Renal cortical epithelial cell (primary cell): Measurements from ENCODE around the gene ARHGAP15. TPM values are rescaled to one million over a fixed set of nuclear protein-coding genes. Genes with fewer than 3 reads are reported as not detected.

Experiments used
- DNase-seq: peaks from one replicate; pipeline ENCODE4 v3.0.0-alpha.2; 2011; ENCODE audit warnings: low read depth
- total RNA-seq: library from RNA; depleted of rRNA; stranded (reverse); fragments of >200 nt; gene quantifications from 2 replicates; pipeline ENCODE4 v1.2.3, GENCODE V29; 2014

ARHGAP15 gene
- total RNA-seq, 1 donor from 2014 or later, result not detected

GRCh38 chr2:143720095-143720664 lies 591.0 kb downstream of the ARHGAP15 start:
- peak; percentile 17 for DNase-seq

GRCh38 chr2:143725400-143725799 lies 596.2 kb downstream of the ARHGAP15 start:
- DNase-seq, result no peak

GRCh38 chr2:143726151-143726845 lies 597.1 kb downstream of the ARHGAP15 start:
- DNase-seq, result no peak

GRCh38 chr2:143728498-143728897 lies 599.3 kb downstream of the ARHGAP15 start:
- DNase-seq, result no peak

- no peak for DNase-seq
These were observed 600.1 kb downstream of the ARHGAP15 start for GRCh38 chr2:143729296-143729814.

GRCh38 chr2:143730155-143730952 lies 601.1 kb downstream of the ARHGAP15 start:
- no peak for DNase-seq

GRCh38 chr2:143730953-143731260 lies 601.7 kb downstream of the ARHGAP15 start:
- no peak for DNase-seq

- peak; percentile 86 for DNase-seq
These were observed 602.9 kb downstream of the ARHGAP15 start for GRCh38 chr2:143732076-143732475.

GRCh38 chr2:143732871-143733270 lies 603.7 kb downstream of the ARHGAP15 start:
- no peak for DNase-seq

GRCh38 chr2:143734507-143734906 lies 605.3 kb downstream of the ARHGAP15 start:
- no peak for DNase-seq

GRCh38 chr2:143736904-143737303 lies 607.7 kb downstream of the ARHGAP15 start:
- no peak for DNase-seq

- DNase-seq, result no peak
These were observed 611.2 kb downstream of the ARHGAP15 start for GRCh38 chr2:143740431-143740830.

GRCh38 chr2:143741205-143741604 lies 612.0 kb downstream of the ARHGAP15 start:
- no peak for DNase-seq

GRCh38 chr2:143742581-143742980 lies 613.4 kb downstream of the ARHGAP15 start:
- DNase-seq, result no peak

- no peak for DNase-seq
These were observed 614.9 kb downstream of the ARHGAP15 start for GRCh38 chr2:143744114-143744513.

- peak; percentile 29 for DNase-seq
These were observed 615.8 kb downstream of the ARHGAP15 start for GRCh38 chr2:143745060-143745459.

- DNase-seq, result no peak
These were observed 625.5 kb downstream of the ARHGAP15 start for GRCh38 chr2:143754742-143755141.

GRCh38 chr2:143758629-143759330 lies 629.6 kb downstream of the ARHGAP15 start:
- peak; percentile 6 for DNase-seq

- peak; percentile 6 for DNase-seq
These were observed 630.2 kb downstream of the ARHGAP15 start for GRCh38 chr2:143759455-143759854.

- peak; percentile 1 for DNase-seq
These were observed 633.1 kb downstream of the ARHGAP15 start for GRCh38 chr2:143762176-143762928.

GRCh38 chr2:143764261-143764660 lies 635.0 kb downstream of the ARHGAP15 start:
- no peak for DNase-seq
